Small intestine (tissue), 7 donors: ENCODE data around the gene IFT122. TPM values are rescaled to one million over a fixed set of nuclear protein-coding genes. Genes with fewer than 3 reads are reported as not detected.
A peak's percentile ranks its signal among the peaks of the same experiment; 100 is the strongest.

Experiments used
- DNase-seq, 2 donors: peaks; one replicate each; pipeline versions ENCODE4 v3.0.0 to v3.0.0-alpha.2; 2013
- FAIRE-seq: peaks from 2 replicates; lab custom pipeline; 2012; peaks lifted over from hg19 to GRCh38; lab: Jason Lieb, UNC
- H3K27ac ChIP-seq, 3 donors: one replicate each; pipeline ENCODE4 v1.5.1; 2013; ENCODE audit warnings: low read length in 2 of 3, mild to moderate bottlenecking in 2 of 3, control low read depth in 1 of 3, inconsistent platforms in 1 of 3, low read depth in 1 of 3, moderate library complexity in 1 of 3
- H3K27me3 ChIP-seq, 3 donors: one replicate each; pipeline ENCODE4 v1.6.1; 2013; ENCODE audit warnings: low read length in 3 of 3, inconsistent platforms in 1 of 3; ENCODE audit not compliant: control insufficient read depth in 3 of 3, insufficient read depth in 3 of 3
- H3K36me3 ChIP-seq, 3 donors: one replicate each; pipeline ENCODE4 v1.6.1; 2013; ENCODE audit warnings: low read length in 3 of 3, inconsistent platforms in 1 of 3, low read depth in 1 of 3, mild to moderate bottlenecking in 1 of 3, moderate library complexity in 1 of 3; ENCODE audit not compliant: control insufficient read depth in 3 of 3, insufficient read depth in 2 of 3
- H3K4me1 ChIP-seq, 3 donors: one replicate each; pipeline ENCODE4 v1.6.1; 2013; ENCODE audit warnings: low read length in 2 of 3, inconsistent platforms in 1 of 3, low read depth in 1 of 3, mild to moderate bottlenecking in 1 of 3, moderate library complexity in 1 of 3; ENCODE audit not compliant: control insufficient read depth in 3 of 3, insufficient read depth in 2 of 3
- H3K4me3 ChIP-seq, 3 donors: one replicate each; pipeline ENCODE4 v1.5.1; 2013; ENCODE audit warnings: low read length in 3 of 3, control low read depth in 1 of 3, inconsistent platforms in 1 of 3, low read depth in 1 of 3, mild to moderate bottlenecking in 1 of 3, moderate library complexity in 1 of 3
- H3K9me3 ChIP-seq, 2 donors: one replicate each; pipeline ENCODE4 v1.6.1; 2013; ENCODE audit warnings: low read depth in 1 of 2, low read length in 1 of 2; ENCODE audit not compliant: control insufficient read depth in 2 of 2, insufficient read depth in 1 of 2
- WGBS, 3 donors: extraction: QIAGEN DNeasy Blood & Tissue Kit; methylation state at CpG; one replicate each; pipeline ENCODE4 v1.1.7; 2013; 5-methylcytosine and 5-hydroxymethylcytosine counted together
- polyA plus RNA-seq, 4 donors: library from polyadenylated mRNA; stranded (reverse) in 3 of 4; unstranded in 1 of 4; fragments of 200-250 nt in 3 of 4; fragments of 120-200 nt in 1 of 4; gene quantifications; one replicate each; pipeline versions ENCODE4 v1.2.1 to v1.2.3, GENCODE V29; 2013
- donor health status: healthy with polysubstance abuse.
- donor health status: control.
- donor health status: control.
- donor health status: Bipolar disorder and iron deficiency.
- donor health status: healthy.

IFT122 gene
- polyA plus RNA-seq, 4 donors: 5.1 to 31.9 (median 9.1) TPM

DNA sequence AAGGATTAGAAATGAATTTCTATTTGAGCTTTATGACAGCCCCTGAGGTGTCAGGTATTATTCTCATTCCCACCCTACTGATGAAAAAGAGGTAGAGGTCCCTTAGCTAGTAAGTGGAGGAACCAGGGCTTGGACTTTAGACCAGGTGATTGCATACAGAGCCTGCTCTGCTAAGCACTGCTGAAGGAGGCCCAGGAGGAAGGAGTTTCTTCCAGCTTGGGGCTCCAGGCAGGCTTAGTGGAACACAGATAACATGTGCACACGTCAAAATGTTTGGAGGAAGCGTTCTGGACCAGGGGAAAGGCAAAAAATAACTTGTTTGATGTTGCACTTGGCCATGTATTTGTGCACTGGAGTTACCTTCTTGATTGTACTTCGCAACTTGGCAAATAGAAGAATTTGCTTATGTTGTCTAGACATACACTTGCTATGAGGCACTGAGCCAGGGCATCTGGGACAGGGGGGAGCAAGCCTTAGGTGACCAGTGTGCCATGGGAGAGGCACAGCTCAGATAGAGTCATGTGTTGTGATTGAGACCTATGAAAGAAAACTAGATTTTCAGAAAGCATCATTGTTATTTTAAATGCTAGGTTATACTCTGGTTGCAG is 22.4 kb downstream of the IFT122 start:
- H3K27me3 ChIP-seq: no peaks in the 10 kb centered on the region
- FAIRE-seq (no peak), DNase-seq (peak; percentile 63 to 70)
- 50 to 75% (median 59%) methylated on average over 3 of the region's 3 CpGs for WGBS, 3 donors
- H3K4me3 ChIP-seq: no peak overlapping the region
- peaks cover 0 to 9% (median 0%) of the 10 kb centered on the region in 3 donors for H3K36me3 ChIP-seq
- peaks cover 0 to 20% (median 0%) of the 10 kb centered on the region in 3 donors for H3K4me1 ChIP-seq
- H3K27ac ChIP-seq: peak overlapping the region in 1 of 3 donors; percentile 67
- H3K9me3 ChIP-seq: no peaks in the 10 kb centered on the region

DNA sequence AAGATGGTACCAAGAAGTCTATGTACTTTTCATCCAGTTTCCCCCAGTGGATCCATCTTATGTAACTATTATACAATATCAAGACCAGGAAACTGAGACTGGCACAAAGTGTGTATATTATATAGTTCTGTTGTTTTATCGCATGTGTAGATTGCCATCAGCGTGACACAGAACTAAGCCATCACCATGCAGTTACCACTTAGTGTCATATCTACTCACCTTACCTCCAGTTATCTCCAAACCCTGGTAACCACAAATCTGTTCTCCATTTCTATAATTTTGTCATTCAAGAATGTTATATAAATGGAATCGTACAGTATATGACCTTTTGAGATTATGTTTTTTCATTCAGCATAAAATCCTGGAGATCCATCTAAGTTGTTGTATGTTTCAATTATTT is 23.1 kb downstream of the IFT122 start:
- Histone ChIP-seq H3K27me3 (no peaks in the 10 kb centered on the region), H3K27ac (no peak overlapping the region), H3K36me3 (peaks cover 0 to 9% (median 0%) of the 10 kb centered on the region in 3 donors), H3K4me3 (no peak overlapping the region), H3K4me1 (peaks cover 0 to 25% (median 4%) of the 10 kb centered on the region in 3 donors), H3K9me3 (no peaks in the 10 kb centered on the region)
- no peak for DNase-seq
- FAIRE-seq: no peak
- 93 to 96% (median 96%) methylated on average over 3 of the region's 3 CpGs for WGBS, 3 donors

DNA sequence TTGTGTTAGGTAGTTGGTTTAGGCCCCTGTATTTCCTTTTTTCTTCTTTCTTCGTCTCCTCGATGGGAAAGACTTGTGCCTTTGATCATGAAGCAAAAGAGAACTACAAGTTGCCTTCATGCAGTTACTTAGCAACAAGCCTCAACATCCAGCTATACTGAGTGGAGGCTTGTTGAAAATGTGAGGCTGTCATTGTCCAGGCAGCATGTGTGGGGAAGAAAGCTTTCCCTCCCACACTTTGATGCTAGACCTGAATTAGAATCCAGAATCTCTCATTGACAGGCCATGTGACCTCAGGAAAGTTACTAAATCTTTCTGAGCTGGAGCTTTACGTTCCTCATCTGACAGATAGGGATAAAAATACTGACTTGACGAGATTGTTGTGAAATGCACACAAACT is 23.7 kb downstream of the IFT122 start:
- DNase-seq (no peak), FAIRE-seq (no peak)
- 83 to 92% (median 92%) methylated on average over 4 of the region's 4 CpGs for WGBS, 3 donors
- no peak overlapping the region for H3K4me3 ChIP-seq
- H3K27me3 ChIP-seq: no peaks in the 10 kb centered on the region
- H3K27ac ChIP-seq: no peak overlapping the region
- peaks cover 3 to 32% (median 6%) of the 10 kb centered on the region in 3 donors for H3K4me1 ChIP-seq
- no peaks in the 10 kb centered on the region for H3K9me3 ChIP-seq
- peaks cover 0 to 9% (median 0%) of the 10 kb centered on the region in 3 donors for H3K36me3 ChIP-seq

DNA sequence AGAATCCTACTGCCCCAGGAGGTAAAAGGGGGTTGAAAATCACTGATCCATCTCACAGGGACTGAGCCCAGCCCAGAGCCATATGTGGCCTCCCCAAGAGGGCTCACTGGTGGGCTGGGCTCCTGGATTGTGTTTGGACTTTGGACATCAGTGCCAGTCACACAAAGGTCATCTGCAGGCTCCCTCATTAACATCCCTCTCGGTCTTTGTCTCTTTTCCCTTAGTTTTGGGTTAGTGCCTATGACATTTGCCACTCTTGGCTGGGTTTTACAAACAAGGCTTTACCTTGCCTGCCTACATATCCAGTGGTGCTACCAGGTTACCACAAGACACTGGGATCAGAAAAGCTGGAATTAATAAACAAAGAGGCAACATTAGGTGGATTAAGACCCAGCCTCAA is 27.9 kb downstream of the IFT122 start:
- WGBS, 3 donors: 24 to 58% (median 40%) methylated on average over 1 of the region's 1 CpG
- H3K27ac ChIP-seq: peak overlapping the region in 1 of 3 donors; percentile 50
- H3K9me3 ChIP-seq: no peaks in the 10 kb centered on the region
- H3K4me3 ChIP-seq: no peak overlapping the region
- peaks cover 6 to 26% (median 9%) of the 10 kb centered on the region in 3 donors for H3K4me1 ChIP-seq
- no peaks in the 10 kb centered on the region for H3K27me3 ChIP-seq
- FAIRE-seq (no peak), DNase-seq (peak; percentile 48 to 57)
- peaks cover 0 to 10% (median 0%) of the 10 kb centered on the region in 3 donors for H3K36me3 ChIP-seq

DNA sequence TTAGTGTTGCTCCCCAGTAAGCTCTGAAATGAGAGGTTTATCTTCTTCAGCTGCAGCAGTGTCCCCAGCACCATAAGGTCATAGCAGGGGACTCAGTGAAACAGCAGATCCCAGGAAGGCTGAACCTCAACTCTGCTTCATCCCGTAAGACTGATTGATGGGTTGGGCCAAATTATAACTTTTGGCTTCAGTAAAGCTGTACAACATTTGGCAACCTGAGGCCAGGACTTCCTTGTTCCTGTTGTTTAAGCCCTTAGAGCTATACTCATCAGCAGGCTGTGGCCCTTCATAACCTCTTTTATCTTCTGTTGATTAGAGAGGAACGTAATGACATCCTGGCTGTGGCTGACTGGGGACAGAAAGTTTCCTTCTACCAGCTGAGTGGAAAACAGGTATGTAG is 29.0 kb downstream of the IFT122 start:
- peak overlapping the region; percentile 22 to 50 (median 45) for H3K27ac ChIP-seq

DNA sequence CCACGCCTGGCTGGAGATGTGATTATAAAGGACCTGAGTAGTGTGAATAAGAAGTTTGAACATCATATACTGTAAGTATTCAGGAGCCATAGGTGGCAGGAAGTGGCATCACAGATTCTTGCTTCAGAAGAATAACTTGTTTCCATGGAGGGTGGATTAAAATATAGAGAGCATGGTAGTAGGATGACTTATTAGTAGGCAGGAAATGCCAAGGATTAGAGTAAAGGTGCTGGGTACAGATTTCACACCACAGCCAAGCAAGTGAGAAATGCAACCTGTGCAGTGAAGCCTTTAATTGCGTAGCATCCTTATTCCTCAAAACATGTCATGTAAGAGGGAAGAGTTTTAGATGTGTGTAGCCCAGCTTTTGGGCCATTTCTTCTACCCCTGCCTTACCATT is 30.8 kb downstream of the IFT122 start:
- no peak overlapping the region for H3K27ac ChIP-seq
- WGBS, 3 donors: 94 to 98% (median 94%) methylated on average over 2 of the region's 2 CpGs

More for the DNA sequence above, 29.0 kb downstream of the IFT122 start:
- FAIRE-seq: no peak
- Histone ChIP-seq H3K36me3 (peaks cover 0 to 12% (median 0%) of the 10 kb centered on the region in 3 donors), H3K4me3 (no peak overlapping the region), H3K4me1 (peaks cover 6 to 26% (median 9%) of the 10 kb centered on the region in 3 donors), H3K27me3 (no peaks in the 10 kb centered on the region), H3K9me3 (no peaks in the 10 kb centered on the region)
- DNase-seq: peak; percentile 59 to 90
- 10 to 52% (median 25%) methylated on average over 2 of the region's 2 CpGs for whole genome bisulfite sequencing, 3 donors

DNA sequence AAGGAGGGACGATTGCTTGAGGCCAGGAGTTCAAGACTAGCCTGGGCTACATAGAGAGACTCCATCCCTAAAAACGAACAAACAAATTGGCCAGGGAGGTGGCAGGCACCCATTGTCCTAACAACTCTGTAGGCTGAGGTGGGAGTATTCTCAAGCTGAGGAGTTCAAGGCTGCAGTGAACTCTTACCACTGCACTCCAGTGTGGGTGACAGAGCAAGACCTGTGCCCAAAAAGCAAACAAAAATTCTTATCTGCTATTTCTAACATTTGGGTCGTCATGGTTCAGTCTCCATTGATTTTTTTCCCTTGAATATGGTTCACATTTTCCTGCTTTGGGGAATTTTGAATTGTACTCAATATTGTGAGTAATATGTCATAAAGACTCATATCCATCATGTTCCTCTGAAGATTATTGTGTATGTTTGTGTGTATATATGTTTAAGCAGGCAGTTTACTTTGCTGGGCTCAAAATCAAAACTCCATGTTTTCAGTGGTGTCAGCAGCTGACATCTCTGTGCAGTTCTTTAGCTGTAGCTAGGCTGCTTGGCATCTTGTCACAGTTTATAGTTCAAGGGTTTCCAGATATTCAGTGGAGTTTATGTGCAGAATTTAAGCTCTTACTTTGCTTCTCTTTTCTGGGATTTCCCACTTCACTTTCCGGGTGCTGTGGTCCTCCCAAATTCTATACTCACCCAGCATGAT is 33.2 kb downstream of the IFT122 start:
- no peak overlapping the region for H3K4me3 ChIP-seq
- H3K27me3 ChIP-seq: no peaks in the 10 kb centered on the region
- FAIRE-seq: no peak
- peaks cover 0 to 31% (median 0%) of the 10 kb centered on the region in 3 donors for H3K36me3 ChIP-seq
- no peaks in the 10 kb centered on the region for H3K9me3 ChIP-seq
- H3K4me1 ChIP-seq: peaks cover 5 to 17% (median 6%) of the 10 kb centered on the region in 3 donors
- no peak for DNase-seq
- H3K27ac ChIP-seq: no peak overlapping the region
- WGBS, 3 donors: 76 to 80% (median 79%) methylated on average over 4 of the region's 4 CpGs

More for the DNA sequence above, 30.8 kb downstream of the IFT122 start:
- Histone ChIP-seq H3K36me3 (peaks cover 0 to 15% (median 0%) of the 10 kb centered on the region in 3 donors), H3K27me3 (no peaks in the 10 kb centered on the region), H3K4me3 (no peak overlapping the region), H3K4me1 (peaks cover 6 to 26% (median 9%) of the 10 kb centered on the region in 3 donors), H3K9me3 (no peaks in the 10 kb centered on the region)
- FAIRE-seq (no peak), DNase-seq (no peak)

DNA sequence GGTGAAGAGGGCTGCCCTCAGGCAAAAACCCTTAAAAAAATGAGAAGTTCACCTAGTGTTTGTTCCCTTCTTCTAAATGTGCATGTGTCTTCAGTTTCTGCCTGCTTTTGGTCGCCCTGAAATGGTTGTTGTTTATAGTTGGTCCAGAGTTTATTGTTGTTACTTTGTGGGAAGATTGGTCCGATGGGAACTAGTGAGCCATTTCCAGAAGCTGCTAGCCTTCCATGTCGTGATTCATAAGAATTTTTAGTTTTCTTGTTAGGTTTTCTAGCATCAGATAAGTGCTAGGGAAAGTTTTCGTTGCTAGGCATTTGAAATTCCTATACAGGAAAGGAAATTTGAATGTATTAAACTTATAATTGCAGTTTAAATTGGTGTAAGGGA is 33.7 kb downstream of the IFT122 start:
- Histone ChIP-seq H3K27ac (no peak overlapping the region), H3K4me1 (peaks cover 2 to 12% (median 4%) of the 10 kb centered on the region in 3 donors), H3K9me3 (no peaks in the 10 kb centered on the region), H3K4me3 (no peak overlapping the region), H3K27me3 (no peaks in the 10 kb centered on the region), H3K36me3 (peaks cover 0 to 34% (median 3%) of the 10 kb centered on the region in 3 donors)
- 82 to 90% (median 84%) methylated on average over 4 of the region's 4 CpGs for WGBS, 3 donors
- DNase-seq (no peak), FAIRE-seq (no peak)
